ENCODE data around the gene UBE2J2.
A peak's percentile ranks its signal among the peaks of the same experiment; 100 is the strongest.

Gene UBE2J2

DNA sequence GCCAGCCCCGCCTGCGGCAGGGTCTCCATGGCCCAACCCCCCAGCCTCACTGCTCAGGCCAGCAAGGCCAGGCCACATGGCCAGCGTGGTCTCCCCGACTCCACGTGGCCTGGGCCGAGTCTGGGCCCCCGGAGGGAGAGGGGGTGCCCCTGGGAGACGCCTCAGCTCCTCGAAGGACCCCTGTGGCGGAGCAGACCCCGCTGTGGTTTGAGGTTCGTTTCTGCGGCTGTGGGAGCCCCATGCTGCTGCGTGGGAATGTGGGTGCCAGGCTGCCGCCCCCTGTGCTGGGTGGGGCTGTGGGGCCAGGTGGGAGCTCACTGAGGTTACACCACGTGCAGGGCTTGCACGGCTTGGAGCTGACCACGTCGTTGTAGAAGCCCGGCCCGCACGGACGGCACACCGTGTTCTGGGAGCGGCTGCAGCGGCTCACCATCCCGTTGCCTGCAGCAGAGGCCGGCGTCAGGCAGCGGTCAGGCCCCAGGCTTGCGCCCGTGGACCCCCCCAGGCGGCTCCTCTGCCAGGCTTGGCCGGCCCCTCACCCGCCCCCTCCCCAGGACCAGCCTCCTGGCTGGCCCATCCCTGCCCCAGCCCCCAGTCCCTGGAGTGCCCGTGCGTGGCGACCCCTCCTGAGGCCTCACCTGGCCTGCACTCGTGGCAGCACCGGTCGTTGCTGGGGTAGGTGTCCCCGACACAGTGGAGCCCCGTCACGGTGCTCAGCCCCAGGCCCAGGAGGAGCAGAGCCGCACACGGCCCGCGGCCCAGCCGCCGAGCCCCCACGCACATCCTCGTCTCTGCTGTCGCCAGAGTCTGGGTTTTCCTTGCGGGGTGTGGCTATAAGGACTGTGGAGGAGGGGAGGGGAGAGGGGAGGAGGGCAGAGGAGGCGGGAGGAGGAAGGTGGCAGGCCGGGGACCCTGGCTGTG is 60.0 kb downstream of the UBE2J2 start, which contains the start of gene TNFRSF4:
Gene TNFRSF4, minus strand, starts transcription at position 809 of the 921 bp plus-strand sequence. Its CDS starts 26 bp downstream, at position 783.
- peak; percentile 38 for DNase-seq (ENCODE audit: extremely low read depth, insufficient read length)
- Histone ChIP-seq H3K27me3 (replicated peaks; ENCODE audit: control insufficient read depth, insufficient read depth, low read length) (no peaks in the 10 kb centered on the region), H3K4me3 (replicated peaks; ENCODE audit: low read depth, low read length) (peak within 1 kb of the TSS; percentile 39), H3K36me3 (ENCODE audit: control insufficient read depth, insufficient read depth, low read length) (peaks cover 19% of the 10 kb centered on the region)
- TF ChIP-seq, protein P1, sequence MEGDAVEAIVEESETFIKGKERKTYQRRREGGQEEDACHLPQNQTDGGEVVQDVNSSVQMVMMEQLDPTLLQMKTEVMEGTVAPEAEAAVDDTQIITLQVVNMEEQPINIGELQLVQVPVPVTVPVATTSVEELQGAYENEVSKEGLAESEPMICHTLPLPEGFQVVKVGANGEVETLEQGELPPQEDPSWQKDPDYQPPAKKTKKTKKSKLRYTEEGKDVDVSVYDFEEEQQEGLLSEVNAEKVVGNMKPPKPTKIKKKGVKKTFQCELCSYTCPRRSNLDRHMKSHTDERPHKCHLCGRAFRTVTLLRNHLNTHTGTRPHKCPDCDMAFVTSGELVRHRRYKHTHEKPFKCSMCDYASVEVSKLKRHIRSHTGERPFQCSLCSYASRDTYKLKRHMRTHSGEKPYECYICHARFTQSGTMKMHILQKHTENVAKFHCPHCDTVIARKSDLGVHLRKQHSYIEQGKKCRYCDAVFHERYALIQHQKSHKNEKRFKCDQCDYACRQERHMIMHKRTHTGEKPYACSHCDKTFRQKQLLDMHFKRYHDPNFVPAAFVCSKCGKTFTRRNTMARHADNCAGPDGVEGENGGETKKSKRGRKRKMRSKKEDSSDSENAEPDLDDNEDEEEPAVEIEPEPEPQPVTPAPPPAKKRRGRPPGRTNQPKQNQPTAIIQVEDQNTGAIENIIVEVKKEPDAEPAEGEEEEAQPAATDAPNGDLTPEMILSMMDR (IDR thresholded peaks at IDR 0.05; ENCODE audit: insufficient read depth, low read length, poor library complexity, severe bottlenecking), result no peak

GRCh38 chr1:1212780-1213344 is 60.8 kb downstream of the UBE2J2 start:
- DNase-seq (ENCODE audit: extremely low read depth, insufficient read length), result peak; percentile 65
- Histone ChIP-seq H3K36me3 (ENCODE audit: control insufficient read depth, insufficient read depth, low read length) (peaks cover 13% of the 10 kb centered on the region), H3K4me3 (replicated peaks; ENCODE audit: low read depth, low read length) (peak overlapping the region; percentile 39), H3K27me3 (replicated peaks; ENCODE audit: control insufficient read depth, insufficient read depth, low read length) (no peaks in the 10 kb centered on the region)
- TF ChIP-seq, protein P1 (IDR thresholded peaks at IDR 0.05; ENCODE audit: insufficient read depth, low read length, poor library complexity, severe bottlenecking), result no peak

- H3K27me3 ChIP-seq (replicated peaks; ENCODE audit: control insufficient read depth, insufficient read depth, low read length), result no peaks in the 10 kb centered on the region
- TF ChIP-seq, protein P1 (IDR thresholded peaks at IDR 0.05; ENCODE audit: insufficient read depth, low read length, poor library complexity, severe bottlenecking), result no peak
Measured at GRCh38 chr1:1211541-1212441, 61.9 kb downstream of the UBE2J2 start.

DNA sequence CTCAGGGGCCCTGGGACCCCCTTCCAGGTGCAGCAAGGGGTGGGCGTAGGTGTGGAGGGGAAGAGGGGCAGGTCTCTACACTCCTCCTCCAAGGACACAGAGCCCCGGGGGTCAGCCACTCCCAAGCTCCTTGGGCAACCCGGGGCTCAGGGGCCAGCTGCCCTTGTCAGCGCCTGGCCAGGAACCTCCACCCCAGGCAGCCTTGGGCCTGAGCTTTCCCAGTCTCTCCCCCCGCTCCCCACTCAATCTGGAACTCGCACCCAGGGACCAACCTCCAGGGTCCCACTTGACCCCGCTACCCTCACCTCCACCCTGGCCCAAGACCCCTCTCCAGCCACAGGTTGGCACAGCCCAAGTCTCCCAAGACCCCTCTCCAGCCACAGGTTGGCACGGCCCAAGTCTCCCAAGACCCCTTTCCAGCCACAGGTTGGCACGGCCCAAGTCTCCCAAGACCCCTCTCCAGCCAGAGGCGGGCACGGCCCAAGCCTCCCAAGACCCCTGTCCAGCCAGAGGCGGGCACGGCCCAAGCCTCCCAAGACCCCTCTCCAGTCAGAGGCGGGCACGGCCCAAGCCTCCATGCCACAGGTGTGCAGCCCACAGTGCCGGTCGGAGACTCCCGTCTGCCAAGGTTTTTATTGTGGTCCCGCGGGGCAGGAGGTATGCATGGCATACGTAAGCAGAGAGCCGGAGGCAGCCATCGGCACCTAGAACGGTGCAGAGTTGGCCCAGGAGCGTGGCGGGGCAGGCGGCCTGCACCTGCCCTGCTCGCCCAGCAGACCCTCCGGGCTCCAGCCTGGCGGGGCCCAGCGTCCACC is 62.7 kb downstream of the UBE2J2 start:
- DNase-seq (ENCODE audit: extremely low read depth, insufficient read length), result no peak
- Histone ChIP-seq H3K27me3 (replicated peaks; ENCODE audit: control insufficient read depth, insufficient read depth, low read length) (no peaks in the 10 kb centered on the region; the same call in 1 of the 2 replicates), H3K4me3 (replicated peaks; ENCODE audit: low read depth, low read length) (no peak overlapping the region), H3K36me3 (ENCODE audit: control insufficient read depth, insufficient read depth, low read length) (peaks cover 4% of the 10 kb centered on the region)
- TF ChIP-seq, protein P1 (IDR thresholded peaks at IDR 0.05; ENCODE audit: insufficient read depth, low read length, poor library complexity, severe bottlenecking), result no peak

More at GRCh38 chr1:1211541-1212441, 61.9 kb downstream of the UBE2J2 start:
- no peak overlapping the region for H3K4me3 ChIP-seq (replicated peaks; ENCODE audit: low read depth, low read length)
- peaks cover 9% of the 10 kb centered on the region for H3K36me3 ChIP-seq (ENCODE audit: control insufficient read depth, insufficient read depth, low read length)
- DNase-seq (ENCODE audit: extremely low read depth, insufficient read length), result peak; percentile 10

All from GM06990 (cell line).